Body of pancreas (tissue), 4 donors: ENCODE results near the gene SLC24A4.

ENCODE experiments used
- POLR2A ChIP-seq, 3 donors: fragments of 450-650 bp; IDR thresholded peaks; one replicate each; pipeline ENCODE4 v1.6.1; 2016; ENCODE audit warnings: antibody characterized with exemption in 3 of 3, mild to moderate bottlenecking in 2 of 3
- TF ChIP-seq, protein P1 (sequence below), 7 experiments: fragments of 450-650 bp in 4 of 7; fragments of 200-600 bp in 3 of 7; sonication (generic) in 3 of 7; IDR thresholded peaks; one replicate each; pipeline ENCODE4 v1.5.1; 2016 to 2019; ENCODE audit warnings: antibody characterized with exemption in 7 of 7

DNA sequence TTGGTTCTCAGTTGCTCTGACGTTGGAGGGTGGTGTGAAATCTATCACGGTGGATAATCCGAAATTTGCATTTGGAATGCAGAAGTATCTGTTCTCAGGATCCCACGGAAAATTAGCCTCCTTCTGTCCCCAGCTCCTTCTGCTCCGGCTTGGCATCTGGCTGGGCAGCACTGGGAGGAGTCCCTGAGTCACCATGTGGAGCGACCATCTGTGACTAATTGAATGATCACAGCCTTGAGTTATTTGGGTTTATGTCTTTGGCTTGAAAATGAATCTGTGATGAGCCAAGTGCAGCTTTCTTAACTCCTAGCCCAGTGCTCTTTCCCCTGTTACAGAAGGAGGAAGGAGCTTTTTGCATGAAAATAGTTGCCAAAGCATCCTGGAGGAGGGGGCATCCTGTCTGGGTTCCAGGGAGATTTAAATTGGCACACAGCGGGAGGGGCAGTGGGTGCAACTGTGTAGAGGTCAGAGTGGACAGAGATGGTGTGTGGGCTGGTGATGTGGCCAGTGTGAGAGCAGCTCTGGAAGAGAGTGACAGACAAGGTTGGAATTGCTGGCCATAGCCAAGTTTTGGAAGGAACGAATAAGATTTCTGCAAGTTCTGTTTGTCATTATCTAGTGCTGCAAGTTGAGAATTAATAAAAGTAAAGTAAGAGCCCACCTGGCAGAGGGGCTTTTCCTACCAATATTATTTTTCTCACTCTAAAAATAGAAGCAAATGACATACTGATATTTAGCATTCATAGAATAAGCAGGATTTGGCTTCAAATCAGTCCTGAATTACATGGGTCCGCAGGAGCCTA lies 74.4 kb downstream of the SLC24A4 start:
- TF ChIP-seq, protein P1, sequence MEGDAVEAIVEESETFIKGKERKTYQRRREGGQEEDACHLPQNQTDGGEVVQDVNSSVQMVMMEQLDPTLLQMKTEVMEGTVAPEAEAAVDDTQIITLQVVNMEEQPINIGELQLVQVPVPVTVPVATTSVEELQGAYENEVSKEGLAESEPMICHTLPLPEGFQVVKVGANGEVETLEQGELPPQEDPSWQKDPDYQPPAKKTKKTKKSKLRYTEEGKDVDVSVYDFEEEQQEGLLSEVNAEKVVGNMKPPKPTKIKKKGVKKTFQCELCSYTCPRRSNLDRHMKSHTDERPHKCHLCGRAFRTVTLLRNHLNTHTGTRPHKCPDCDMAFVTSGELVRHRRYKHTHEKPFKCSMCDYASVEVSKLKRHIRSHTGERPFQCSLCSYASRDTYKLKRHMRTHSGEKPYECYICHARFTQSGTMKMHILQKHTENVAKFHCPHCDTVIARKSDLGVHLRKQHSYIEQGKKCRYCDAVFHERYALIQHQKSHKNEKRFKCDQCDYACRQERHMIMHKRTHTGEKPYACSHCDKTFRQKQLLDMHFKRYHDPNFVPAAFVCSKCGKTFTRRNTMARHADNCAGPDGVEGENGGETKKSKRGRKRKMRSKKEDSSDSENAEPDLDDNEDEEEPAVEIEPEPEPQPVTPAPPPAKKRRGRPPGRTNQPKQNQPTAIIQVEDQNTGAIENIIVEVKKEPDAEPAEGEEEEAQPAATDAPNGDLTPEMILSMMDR (IDR thresholded peaks at IDR 0.05) = no peak
- no peak for TF ChIP-seq POLR2A (IDR thresholded peaks at IDR 0.05)
